Muscle of leg (tissue), 11 donors: ENCODE measurements around the gene MCF2L. TPM values are rescaled to one million over a fixed set of nuclear protein-coding genes. Genes with fewer than 3 reads are reported as not detected.

Source experiments
- DNase-seq: peaks from one replicate; pipeline ENCODE4 v3.0.0; 2013
- H3K27ac ChIP-seq: one replicate; pipeline ENCODE4 v1.5.1; 2013; ENCODE audit warnings: mild to moderate bottlenecking, low read length, control low read depth
- H3K27me3 ChIP-seq: one replicate; pipeline ENCODE4 v1.6.1; 2013; ENCODE audit warnings: low read length; ENCODE audit not compliant: control insufficient read depth, insufficient read depth
- H3K36me3 ChIP-seq: one replicate; pipeline ENCODE4 v1.6.1; 2013; ENCODE audit warnings: low read length; ENCODE audit not compliant: control insufficient read depth, insufficient read depth
- H3K4me1 ChIP-seq: one replicate; pipeline ENCODE4 v1.6.1; 2013; ENCODE audit warnings: low read length; ENCODE audit not compliant: control insufficient read depth, insufficient read depth
- H3K4me3 ChIP-seq: one replicate; pipeline ENCODE4 v1.5.1; 2013; ENCODE audit warnings: low read length, control low read depth
- H3K9me3 ChIP-seq: replicated peaks from 2 replicates; pipeline ENCODE4 v1.6.1; 2013; ENCODE audit warnings: low read depth, low read length; ENCODE audit not compliant: control insufficient read depth
- WGBS: methylation state at CpG from one replicate; pipeline ENCODE4 v1.1.5; 2013; ENCODE audit warnings: missing lambda C conversion rate; ENCODE audit not compliant: insufficient coverage; 5-methylcytosine and 5-hydroxymethylcytosine counted together
- polyA plus RNA-seq, 8 donors: library from polyadenylated mRNA; unstranded; fragments of 120-200 nt; gene quantifications; one replicate each; pipeline versions ENCODE4 v1.2.1 to v1.2.3, GENCODE V29; 2013; ENCODE audit warnings: inconsistent platforms in 1 of 8, low replicate concordance in 1 of 8; ENCODE audit not compliant: insufficient read length in 8 of 8, insufficient read depth in 1 of 8
- total RNA-seq: library from RNA; stranded (reverse); fragments of 120-200 nt; gene quantifications from one replicate; pipeline ENCODE4 v1.2.4, GENCODE V29; 2013

MCF2L gene
- total and polyA plus RNA-seq, 9 donors = 15.9 to 27.6 (median 20.1) TPM

DNA sequence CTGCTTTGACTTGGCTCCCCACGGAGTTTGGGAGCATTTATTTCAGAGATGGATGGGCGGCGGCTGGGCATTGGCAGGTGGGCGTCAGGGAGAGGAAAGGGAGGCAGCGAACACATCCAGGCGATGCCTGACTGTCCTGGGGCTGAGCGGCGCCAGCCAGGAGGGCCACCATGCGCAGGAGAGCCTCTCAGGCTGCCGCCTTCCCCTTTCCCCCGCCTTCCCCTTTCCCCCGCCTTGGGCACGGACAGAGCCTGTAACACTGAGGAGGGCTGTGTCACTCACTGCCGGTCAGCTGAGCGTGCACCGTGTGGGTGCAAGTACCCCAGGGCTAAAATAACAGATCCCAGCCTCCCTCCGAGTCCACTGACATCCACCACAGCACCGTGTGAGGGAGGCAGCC is 11.4 kb downstream of the MCF2L start:
- Histone ChIP-seq H3K4me1 (peaks cover 9% of the 10 kb centered on the region), H3K9me3 (no peaks in the 10 kb centered on the region), H3K36me3 (no peaks in the 10 kb centered on the region), H3K27me3 (peaks cover 2% of the 10 kb centered on the region), H3K27ac (no peak overlapping the region), H3K4me3 (peak overlapping the region; percentile 30)
- no peak for DNase-seq
- 29% methylated on average over 6 of the region's 18 CpGs for WGBS

DNA sequence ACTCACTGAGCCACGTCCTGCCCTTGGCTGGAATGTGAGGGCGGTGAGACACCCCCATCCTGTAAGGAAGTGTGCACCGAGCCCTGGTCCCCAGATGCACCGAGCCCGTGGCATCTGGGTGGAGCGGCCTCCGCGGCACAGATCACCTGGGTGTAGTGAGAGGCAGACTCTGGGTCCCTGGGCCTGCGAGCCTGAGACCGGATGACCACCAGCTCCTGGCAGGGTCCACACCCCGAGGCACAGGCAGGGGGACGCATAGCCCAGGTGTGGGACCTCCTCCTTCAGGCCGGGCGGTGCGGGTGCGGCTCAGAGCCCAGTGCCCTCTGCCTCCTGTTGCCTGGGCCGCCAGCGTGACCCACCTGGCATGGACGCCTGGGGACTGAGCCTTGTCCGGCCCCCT is 12.4 kb downstream of the MCF2L start:
- 83% methylated on average over 19 of the region's 20 CpGs for WGBS
- Histone ChIP-seq H3K36me3 (no peaks in the 10 kb centered on the region), H3K4me3 (no peak overlapping the region), H3K27me3 (peaks cover 2% of the 10 kb centered on the region), H3K9me3 (no peaks in the 10 kb centered on the region), H3K4me1 (peaks cover 9% of the 10 kb centered on the region), H3K27ac (no peak overlapping the region)
- DNase-seq = no peak

DNA sequence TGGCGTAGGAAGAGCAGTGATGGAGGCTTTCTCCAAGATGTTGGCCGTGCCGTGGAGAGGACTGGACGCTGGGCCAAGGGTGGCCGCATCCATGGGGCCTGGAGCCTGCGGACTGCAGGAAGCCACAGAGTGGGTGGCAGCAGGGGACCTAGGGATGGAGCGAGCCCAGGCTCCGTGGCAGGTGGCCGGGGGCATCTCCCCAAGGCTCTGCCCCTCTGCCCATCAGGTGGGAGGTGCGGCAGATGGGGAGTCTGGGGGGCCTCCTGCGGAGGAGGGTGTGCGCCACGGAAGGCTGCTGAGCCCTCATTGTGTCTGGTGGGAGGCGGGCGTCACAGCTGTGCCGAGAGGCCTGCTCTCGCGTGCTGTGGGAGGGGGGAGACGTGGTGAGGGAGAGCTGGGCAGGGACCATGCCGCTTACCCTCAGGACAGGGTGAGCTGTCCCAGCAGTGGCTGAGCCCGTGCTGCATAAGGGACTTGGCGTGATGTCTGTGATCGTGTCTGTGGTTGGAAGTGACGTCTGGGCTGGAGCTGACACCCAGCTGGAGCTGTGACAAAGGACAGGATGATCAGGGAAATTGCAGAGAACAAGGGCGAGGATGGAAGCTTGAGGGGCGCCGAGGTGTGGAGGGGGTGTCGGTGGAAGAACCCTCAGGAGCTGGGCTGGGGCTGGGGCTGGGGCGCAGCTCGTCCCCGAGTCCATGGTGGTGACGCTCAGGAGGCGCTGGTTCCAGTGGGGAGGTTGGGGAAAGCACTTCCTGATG is 13.4 kb downstream of the MCF2L start:
- Histone ChIP-seq H3K27me3 (peaks cover 2% of the 10 kb centered on the region), H3K36me3 (no peaks in the 10 kb centered on the region), H3K4me3 (no peak overlapping the region), H3K4me1 (peaks cover 17% of the 10 kb centered on the region), H3K9me3 (no peaks in the 10 kb centered on the region), H3K27ac (no peak overlapping the region)
- DNase-seq = no peak
- 79% methylated on average over 33 of the region's 33 CpGs for WGBS

DNA sequence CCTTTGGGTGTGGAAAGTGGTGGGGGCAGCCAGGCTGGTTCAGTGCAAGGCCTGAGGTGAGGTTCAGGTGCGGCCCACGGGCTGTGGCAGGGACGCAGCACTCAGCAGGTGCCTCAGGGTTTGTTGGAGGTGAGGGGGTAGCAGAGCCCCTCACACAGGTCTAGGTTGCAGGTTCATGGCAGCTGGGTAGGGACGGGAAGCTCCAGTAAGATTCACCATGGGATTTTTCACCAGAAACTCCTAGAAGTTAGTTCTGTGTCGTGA is 14.0 kb downstream of the MCF2L start:
- H3K36me3 ChIP-seq = no peaks in the 10 kb centered on the region
- H3K9me3 ChIP-seq = no peaks in the 10 kb centered on the region
- H3K4me1 ChIP-seq = peaks cover 22% of the 10 kb centered on the region
- no peak for DNase-seq
- no peak overlapping the region for H3K4me3 ChIP-seq
- H3K27me3 ChIP-seq = peaks cover 2% of the 10 kb centered on the region
- WGBS = 84% methylated on average over 5 of the region's 5 CpGs
- H3K27ac ChIP-seq = no peak overlapping the region

DNA sequence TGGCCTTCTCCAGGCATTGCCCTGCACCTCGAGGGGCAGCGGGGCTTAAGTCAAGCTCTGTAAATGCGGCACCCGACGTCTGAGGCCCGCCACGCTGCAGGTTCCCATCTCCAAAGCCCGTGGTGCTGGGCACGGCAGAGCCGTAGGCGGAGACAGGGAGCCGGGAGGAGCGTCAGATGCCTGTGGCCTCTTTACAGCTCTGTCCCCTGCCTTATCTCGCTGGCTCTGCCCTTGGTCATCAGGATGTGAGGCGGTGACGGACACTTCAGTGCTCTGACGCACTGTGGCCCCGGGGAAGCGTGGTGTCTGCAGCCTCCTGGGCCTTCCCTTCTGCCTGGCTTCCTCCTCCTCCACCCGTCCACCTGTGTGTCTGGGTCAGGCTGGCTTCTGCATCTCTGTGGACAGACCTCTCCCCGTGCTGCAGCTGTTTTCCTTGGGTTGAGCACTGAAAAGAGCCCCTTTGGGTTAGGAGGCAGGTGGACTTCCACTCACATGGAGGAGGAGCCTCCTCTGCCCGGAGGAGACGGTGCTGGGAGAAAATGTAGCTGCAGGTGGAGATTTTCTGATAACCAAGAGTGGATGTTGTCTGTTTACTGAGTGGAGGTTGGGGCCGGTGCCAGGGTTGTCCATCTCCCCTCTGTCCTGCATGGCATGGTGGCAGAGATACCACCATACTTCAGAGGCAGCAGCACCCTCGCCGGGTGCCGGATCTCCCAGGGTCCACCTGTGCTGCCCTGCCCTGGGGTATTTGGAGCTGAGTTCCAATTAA is 14.6 kb downstream of the MCF2L start:
- no peaks in the 10 kb centered on the region for H3K9me3 ChIP-seq
- H3K4me1 ChIP-seq = peaks cover 22% of the 10 kb centered on the region
- H3K27me3 ChIP-seq = peaks cover 2% of the 10 kb centered on the region
- H3K4me3 ChIP-seq = no peak overlapping the region
- WGBS = 54% methylated on average over 20 of the region's 27 CpGs
- DNase-seq = no peak
- H3K36me3 ChIP-seq = no peaks in the 10 kb centered on the region
- no peak overlapping the region for H3K27ac ChIP-seq

DNA sequence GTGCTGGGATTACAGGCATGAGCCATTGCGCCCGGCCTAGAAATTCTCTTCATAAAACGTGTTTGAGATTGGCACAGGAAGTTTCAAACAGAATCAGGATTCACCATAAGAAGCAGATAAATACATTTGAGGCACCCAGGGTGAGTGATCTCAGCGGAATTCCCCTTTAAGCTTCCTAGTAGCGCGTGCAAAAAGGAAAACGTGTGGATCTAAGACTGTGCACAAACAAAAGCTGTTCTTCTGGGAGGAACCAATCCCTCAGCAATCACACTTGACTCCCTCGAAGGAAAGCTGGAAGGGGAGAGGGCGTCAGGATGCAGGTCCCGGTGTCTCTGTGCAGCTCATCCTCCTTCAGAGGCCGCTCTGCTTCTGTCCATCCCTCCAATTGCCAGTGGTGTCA is 15.5 kb downstream of the MCF2L start:
- no peak for DNase-seq
- no peak overlapping the region for H3K4me3 ChIP-seq
- H3K36me3 ChIP-seq = no peaks in the 10 kb centered on the region
- peaks cover 2% of the 10 kb centered on the region for H3K27me3 ChIP-seq
- no peaks in the 10 kb centered on the region for H3K9me3 ChIP-seq
- H3K4me1 ChIP-seq = peaks cover 18% of the 10 kb centered on the region
- WGBS = 73% methylated on average over 2 of the region's 11 CpGs
- H3K27ac ChIP-seq = no peak overlapping the region

DNA sequence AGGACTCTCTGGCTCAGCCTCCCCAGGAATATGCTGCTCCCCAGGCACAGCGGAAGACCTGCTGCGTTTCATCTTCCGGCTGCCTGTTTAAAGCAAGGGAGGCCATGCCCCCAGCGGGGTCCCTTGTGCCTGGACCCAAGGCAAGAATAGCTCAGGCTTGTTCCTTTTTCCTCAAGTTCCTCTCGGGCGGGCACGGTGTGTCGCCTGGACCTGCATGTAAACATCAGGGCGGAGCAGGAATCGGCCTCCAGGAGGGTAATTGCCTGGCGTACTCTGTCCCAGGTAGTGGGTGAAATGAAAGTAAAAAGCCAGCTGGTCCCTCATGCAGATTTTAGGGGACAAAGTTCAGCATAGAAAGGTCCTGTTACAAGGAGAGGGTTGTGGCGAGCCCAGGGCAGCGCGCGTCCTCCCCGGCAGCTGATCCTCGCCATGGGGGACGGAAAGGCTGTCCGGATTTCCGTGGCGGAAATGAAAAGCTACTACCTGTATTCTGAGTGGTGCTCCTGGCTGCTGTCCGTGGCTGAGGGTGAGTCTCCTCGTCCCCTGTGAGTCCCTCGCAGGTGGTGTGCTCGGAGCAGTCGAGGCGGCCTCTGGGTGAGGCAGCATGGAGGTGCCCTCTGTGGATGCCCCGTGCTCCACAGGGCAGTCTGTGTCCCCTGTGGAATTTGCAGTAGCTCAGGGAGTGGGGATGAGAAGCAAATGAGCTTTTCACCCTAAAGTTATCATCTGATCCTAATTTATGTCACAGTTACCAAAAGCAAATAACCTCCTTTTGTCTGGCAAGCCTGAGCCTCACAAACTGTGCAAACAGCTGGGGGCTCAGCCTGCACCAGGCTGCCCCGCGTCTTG is 16.2 kb downstream of the MCF2L start:
- Histone ChIP-seq H3K4me1 (peaks cover 18% of the 10 kb centered on the region), H3K27ac (no peak overlapping the region), H3K36me3 (no peaks in the 10 kb centered on the region), H3K27me3 (peaks cover 2% of the 10 kb centered on the region), H3K4me3 (no peak overlapping the region), H3K9me3 (no peaks in the 10 kb centered on the region)
- no peak for DNase-seq
- WGBS = 80% methylated on average over 28 of the region's 30 CpGs

DNA sequence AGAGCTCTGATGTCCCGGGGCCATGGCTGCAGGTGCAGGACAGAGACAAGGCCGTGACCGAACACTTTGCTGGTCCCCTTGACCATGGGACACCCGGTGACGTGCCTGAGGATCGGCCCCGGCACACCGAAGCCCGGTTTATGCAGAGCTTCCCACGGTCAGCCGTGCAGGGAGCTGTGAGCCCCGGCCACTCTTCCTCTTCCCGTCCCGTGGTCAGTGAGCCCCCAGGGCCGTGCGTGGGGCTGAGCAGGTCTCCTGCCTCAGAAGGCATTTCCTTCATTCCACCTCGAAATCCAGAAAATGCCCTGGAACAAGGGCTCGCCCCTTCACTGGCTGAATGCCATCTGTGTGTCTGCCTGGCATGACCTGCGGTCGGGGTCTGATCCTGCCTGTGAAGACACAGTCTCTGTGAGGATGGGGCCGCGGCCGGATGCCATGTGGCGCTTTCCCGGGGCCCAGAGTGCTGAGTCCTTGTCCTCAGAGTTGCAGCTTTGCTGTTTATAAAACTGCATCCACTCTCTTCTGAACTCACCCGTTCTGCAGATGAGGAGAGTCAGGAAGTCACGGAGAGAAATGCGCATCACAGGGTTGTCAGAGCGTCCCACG is 16.9 kb downstream of the MCF2L start:
- Histone ChIP-seq H3K4me1 (peaks cover 22% of the 10 kb centered on the region), H3K27ac (no peak overlapping the region), H3K4me3 (no peak overlapping the region), H3K9me3 (no peaks in the 10 kb centered on the region), H3K36me3 (no peaks in the 10 kb centered on the region), H3K27me3 (peaks cover 2% of the 10 kb centered on the region)
- no peak for DNase-seq
- WGBS = 68% methylated on average over 20 of the region's 30 CpGs

DNA sequence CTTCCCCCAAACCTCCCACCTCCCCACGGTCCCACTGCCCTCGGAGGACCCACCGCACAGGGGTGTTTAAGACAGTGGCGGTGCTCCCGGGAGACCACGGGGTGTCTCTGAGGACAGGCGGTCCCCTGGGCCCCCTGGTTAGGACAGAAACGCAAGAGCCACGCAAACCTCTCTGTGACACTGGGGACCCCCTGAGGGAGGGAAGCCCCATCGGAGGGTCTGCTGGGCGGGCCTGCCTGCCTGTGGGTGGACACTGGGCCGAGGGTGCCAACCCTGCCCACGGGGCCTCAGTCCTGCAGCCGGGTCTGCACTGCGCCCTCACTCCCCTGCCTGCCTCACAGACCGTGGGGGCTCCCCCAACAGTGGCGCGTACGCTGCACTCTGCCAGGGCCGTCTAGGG is 17.5 kb downstream of the MCF2L start:
- 79% methylated on average over 19 of the region's 20 CpGs for WGBS
- peaks cover 2% of the 10 kb centered on the region for H3K27me3 ChIP-seq
- no peaks in the 10 kb centered on the region for H3K36me3 ChIP-seq
- peaks cover 23% of the 10 kb centered on the region for H3K4me1 ChIP-seq
- no peak for DNase-seq
- H3K4me3 ChIP-seq = no peak overlapping the region
- no peaks in the 10 kb centered on the region for H3K9me3 ChIP-seq
- no peak overlapping the region for H3K27ac ChIP-seq
